HG03280 (cell line): ENCODE data around the gene ATP4A.
A peak's percentile ranks its signal among the peaks of the same experiment; 100 is the strongest.

Experiments used
- ATAC-seq: cut with Tn5 transposase; IDR thresholded peaks from one replicate; pipeline ENCODE4 v1.9.1; 2021; ENCODE audit warnings: mild to moderate bottlenecking, moderate library complexity; ENCODE audit not compliant: unreplicated experiment

The ATP4A gene

DNA sequence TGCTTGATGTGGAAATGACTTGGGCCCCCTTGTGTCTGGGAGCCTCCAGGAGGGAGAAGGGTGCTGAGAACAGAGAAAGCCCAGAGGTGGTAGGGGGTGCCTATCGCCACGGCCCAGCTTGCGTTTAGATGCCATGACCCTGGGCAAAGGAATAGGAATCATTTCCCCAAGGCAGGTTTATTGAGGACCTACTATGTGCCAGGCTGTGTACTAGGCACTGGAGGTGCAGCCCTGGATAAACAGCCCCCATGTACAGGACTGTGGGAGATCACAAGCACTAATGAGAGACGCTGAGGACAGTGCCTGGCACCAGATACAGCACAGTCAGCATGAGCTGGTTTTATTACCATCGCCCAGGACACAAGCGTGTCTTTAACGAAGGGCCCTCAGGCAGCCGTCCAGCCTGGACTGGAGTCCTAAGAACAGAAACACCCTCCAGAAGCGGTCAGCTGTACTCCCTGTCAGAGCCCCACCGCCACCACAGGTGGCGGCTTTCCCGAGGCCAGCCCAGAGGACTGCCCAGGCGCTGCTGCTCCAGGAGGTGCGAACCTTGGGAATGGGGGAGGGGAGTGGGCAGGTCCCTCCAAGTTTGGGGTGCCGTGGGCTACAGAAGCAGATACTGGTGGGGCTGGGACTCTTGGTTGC is 13.5 kb downstream of the ATP4A start:
- no peak for ATAC-seq

- ATAC-seq: no peak
Measured at GRCh38 chr19:35549174-35549788, 14.2 kb downstream of the ATP4A start.

- ATAC-seq: no peak
Measured at GRCh38 chr19:35546532-35546931, 16.9 kb downstream of the ATP4A start.

DNA sequence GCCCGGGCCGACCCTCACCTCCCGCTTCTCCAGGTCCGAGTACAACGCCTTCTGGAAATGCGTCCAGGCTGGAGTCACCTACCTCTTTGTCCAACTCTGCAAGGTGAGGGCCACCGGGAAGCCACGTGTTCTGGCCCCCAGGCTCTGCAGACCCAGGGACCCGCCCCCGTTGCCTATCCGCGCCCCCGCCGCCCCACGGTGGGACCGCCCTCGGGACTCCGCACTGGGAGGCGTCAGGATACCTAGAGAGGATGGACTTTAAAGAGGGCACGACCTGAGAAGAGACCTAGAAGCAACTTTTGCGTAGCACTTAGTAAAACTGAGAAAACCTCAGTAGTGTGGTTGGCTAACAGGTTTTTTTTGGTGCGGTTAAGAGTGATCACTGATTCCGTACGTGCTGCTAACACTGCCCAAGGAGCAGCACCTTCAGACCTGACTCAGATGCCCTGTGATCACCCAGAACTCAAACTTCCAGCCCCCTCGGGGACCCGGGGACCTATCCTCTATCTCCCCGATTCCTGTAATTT is 17.5 kb downstream of the ATP4A start:
- peak; percentile 33 for ATAC-seq

DNA sequence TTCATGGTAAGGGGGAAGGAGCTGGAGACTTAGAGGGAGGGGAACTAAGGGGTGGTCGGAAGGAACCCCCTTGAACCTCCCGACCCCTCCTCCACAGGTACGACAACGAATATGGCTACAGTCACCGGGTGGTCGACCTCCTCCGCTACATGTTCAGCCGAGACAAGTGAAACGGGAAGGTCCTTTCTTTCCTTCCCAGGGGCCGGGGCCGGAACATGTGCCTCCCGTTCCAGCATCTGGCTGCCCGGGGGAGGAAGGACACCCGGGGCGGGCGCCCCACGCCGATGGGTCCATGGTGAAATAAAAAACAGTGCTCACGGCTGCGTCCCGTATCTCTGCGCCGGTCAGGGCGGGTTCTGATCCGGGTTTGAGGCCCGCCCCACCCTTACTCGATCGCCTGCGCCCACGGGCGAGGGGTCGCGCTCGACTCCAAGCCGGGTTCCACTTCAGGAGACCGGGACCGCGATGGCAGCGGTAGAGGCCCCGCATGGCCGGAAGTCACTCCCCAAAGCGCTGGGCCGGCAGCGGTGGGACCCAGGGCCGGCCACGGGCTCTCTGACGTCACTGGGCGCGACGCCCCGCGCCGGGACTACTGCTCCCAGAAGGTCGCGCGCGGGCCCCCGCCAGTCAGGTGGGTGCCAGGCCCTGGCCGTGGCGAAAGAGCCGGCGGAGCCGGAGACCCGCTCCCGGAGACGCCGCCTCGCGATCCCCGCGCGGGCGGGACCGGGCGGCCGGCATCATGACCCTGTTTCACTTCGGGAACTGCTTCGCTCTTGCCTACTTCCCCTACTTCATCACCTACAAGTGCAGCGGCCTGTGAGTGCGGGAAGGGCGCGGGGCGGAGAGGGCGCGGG is 18.2 kb downstream of the ATP4A start, which contains the start of gene TMEM147:
Gene TMEM147 (plus strand): TSS at position 626 of the 854 bp plus-strand sequence. CDS start 114 bp downstream, at position 740.
- ATAC-seq: peak; percentile 85

GRCh38 chr19:35544110-35544802 is 19.2 kb downstream of the ATP4A start:
- ATAC-seq: no peak

- ATAC-seq: no peak
Measured at GRCh38 chr19:35543280-35544109, 20.0 kb downstream of the ATP4A start.

- ATAC-seq: no peak
Measured at GRCh38 chr19:35542209-35542608, 21.2 kb downstream of the ATP4A start.

DNA sequence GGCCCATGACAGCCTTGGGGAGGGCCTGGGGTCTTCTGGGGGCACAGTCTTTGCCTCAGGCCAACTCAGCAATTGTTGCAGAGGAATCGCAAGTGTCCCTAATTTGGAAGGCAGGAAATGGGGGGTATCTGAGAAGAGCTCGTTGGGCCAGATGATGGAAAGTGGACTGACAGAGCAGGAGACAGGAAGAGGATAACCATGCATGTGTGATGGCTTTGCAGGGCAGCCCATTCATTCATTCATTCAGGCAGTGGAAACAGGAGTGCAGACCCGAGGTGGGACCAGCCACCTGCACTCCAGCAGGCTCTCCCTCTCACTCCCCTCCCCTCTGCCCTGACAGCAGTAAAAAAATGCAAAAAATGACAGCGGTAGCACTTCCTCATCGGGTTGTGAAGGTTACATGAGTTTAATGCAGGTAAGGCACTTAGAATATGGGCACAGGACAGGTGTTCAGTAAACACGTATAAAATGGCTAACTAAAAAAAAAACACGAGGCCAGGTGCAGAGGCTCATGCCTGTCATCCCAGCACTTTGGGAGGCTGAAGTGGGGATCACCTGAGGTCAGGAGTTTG is 23.0 kb downstream of the ATP4A start:
- no peak for ATAC-seq

GRCh38 chr19:35539850-35540249 is 23.6 kb downstream of the ATP4A start:
- no peak for ATAC-seq

DNA sequence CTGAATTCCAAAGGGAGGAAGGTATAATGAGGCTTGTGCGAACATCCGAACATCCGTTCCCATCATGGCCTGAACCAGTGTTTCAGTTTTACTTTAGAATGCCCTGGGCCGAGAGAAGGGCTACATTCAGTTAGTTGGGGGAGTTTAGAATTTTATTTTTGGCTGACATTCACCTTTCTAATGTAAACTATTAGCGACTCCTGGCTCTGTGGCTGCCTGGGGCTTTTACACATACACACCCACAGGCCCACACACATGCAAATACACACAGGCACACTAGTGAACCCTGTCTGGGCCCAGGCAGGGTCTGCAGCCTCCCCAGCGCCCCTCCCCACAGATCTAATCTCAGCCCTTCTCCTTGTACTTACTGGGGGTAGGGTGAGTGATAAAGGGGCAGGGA is 24.1 kb downstream of the ATP4A start:
- no peak for ATAC-seq

DNA sequence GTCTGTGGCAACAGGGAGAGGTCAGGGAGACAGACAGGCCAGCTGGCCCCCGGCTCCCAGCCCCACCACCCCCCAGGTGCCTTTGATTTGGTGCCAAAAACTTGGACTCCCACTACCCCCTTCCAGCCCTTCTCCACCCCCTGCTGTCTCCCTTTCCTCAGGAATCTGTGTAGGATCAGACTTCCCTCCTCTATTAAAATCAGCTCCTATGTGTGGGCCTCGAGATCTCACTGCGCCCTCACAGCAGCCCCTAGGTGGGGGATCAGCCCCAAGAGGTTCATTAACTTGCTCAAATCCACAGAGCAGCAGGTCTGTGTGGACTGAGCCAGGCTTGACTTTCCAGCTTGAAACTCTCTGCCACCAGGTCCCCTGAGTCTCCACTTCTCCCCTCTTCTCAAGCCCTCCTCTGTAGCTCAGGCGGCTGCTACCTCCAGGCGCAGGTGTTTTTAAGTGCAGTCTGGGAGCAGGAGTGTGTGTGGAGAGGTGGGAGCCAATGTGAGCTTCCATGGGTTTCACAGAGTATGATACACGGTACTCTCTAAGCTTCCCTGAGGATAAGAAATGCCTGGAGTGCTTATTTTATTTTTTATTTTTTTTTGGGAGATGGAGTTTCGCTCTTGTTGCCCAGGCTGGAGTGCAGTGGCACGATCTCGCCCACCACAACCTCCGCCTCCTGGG is 28.5 kb downstream of the ATP4A start:
- no peak for ATAC-seq

GRCh38 chr19:35533822-35534392 is 29.6 kb downstream of the ATP4A start:
- no peak for ATAC-seq

DNA sequence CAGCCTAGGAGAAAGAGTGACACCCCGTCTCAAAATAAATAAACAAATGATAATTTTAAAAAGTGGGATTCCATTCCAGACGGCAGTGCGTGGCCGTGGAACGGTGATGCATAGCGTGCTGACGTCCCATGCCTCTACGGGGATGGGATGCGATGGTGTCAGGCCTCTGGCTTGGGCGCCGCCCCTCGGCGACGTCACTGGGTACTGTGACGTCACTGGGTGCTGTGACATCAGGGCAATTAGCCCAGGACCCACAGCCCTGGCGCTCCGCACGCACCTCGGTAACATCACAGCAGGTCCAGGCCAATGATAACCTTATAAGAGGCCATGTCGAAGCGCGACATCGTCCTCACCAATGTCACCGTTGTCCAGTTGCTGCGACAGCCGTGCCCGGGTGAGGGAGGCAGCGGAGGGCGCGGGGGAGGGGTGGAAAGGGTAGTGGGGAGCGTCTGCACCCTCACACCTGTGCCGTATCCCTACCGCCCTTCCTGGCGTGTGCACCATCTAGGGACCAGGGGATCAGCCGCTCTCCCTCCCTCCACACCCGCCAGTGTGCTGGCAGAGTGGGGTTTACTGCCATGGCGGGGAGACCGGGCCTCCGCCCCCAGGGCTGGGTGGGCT is 30.1 kb downstream of the ATP4A start, which contains the start of gene GAPDHS:
Gene GAPDHS (plus strand): TSS at position 256 of the 621 bp plus-strand sequence. CDS start 72 bp downstream, at position 328.
- no peak for ATAC-seq

DNA sequence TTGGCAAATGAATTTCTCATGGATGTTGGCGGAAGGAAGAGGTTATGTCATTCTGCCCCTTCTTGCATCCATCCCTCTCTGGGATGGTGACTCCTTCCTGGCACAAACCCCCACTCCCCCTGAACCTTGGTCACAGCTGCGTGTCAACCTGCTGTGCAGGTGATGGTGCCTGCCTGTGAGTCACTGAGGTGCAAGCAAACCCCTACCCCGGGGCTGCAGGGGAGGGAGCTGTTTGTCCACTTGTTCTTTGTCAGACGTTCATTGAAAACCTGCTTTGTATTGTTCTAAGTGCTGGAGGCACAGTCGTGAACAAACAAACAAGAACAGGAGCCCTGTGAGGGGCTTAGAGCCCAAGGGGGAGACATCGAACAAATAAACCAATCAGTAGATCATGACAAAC is 32.2 kb downstream of the ATP4A start:
- ATAC-seq: no peak

DNA sequence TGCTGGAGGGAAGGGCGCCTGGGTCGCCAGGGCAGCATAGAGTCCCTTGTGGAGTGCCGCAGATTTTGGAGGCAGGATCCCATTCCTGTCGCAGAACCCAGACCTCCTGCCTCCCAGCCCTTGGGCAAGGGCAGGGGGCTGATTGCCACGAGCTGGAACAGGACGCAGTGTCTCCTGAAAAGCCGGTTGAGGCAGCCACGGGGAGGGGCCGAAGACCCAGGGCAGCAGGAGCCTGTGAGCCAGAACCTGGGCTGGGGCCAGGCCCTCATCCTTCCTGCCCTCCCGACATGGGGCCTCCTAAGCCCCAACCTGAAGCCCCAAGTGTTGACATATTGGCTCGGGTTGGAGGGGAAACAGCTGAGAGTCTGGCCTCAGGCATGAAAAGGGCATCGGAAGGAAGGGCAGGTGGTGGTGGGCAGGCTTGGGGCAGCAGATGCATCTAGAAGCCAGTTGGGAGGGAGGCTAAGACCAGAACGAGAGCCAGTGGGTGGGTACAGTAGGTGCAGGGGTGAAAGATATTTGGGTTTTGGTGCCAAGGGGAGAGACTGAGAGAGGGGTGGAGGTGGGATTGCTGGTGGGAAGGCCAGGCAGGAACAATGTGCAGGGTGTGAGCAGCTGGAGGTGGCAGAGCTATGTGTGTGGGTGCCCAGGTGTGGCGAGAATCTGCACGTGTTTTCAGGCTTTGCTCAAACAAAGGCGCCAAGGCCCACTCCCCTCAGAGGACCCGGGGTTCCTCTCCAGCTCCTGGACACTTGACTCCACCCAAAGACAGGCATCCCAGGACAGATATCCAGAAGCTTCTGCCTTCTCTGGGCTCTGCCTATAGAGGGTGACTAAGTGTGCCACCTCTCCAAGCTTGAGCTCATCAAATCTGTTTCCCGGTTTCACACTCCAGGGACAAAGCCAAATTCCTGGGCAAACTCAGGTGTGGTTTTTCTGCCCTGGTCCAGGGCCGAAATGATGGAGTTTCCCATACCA is 33.9 kb downstream of the ATP4A start:
- no peak for ATAC-seq
